Suprapubic skin (tissue), 4 donors: ENCODE results near the gene LYSMD4.

Experiments used
- POLR2A ChIP-seq, 2 donors: fragments of 450-650 bp; IDR thresholded peaks; one replicate each; pipeline ENCODE4 v1.6.1; 2017; ENCODE audit warnings: antibody characterized with exemption in 2 of 2, mild to moderate bottlenecking in 2 of 2, moderate library complexity in 2 of 2
- POLR2AphosphoS5 ChIP-seq, 3 donors: sonication (generic); formaldehyde crosslinking; IDR thresholded peaks; one replicate each; pipeline ENCODE4 v1.6.1; 2017; ENCODE audit warnings: antibody characterized with exemption in 3 of 3
- TF ChIP-seq, protein P1 (sequence below), 2 donors: fragments of 200-600 bp in 1 of 2; fragments of 450-650 bp in 1 of 2; sonication (generic) in 1 of 2; IDR thresholded peaks; one replicate each; pipeline ENCODE4 v1.5.1; 2016 to 2019; ENCODE audit warnings: antibody characterized with exemption in 2 of 2, mild to moderate bottlenecking in 1 of 2, moderate library complexity in 1 of 2

DNA sequence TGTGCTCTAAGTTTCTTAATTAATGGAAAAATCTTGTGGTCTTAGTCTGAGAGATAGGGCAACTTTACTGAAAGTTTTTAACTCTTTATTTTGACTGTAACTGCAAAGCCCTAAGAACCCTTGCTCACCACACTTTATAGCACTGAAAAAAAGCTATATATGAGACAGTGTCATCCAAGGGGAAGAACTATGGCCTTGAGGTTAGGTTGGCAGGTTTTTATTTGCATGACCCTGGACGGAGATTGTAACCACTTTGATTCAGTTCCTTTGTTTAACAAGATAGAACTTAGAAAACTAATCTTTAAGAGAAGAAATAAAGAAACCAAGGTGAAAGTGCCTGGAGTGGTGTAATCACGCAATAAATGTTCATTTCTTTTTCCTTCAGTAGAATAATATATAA lies 30.6 kb upstream of the LYSMD4 start:
- TF ChIP-seq POLR2AphosphoS5 (IDR thresholded peaks at IDR 0.05), result no peak
- TF ChIP-seq, protein P1, sequence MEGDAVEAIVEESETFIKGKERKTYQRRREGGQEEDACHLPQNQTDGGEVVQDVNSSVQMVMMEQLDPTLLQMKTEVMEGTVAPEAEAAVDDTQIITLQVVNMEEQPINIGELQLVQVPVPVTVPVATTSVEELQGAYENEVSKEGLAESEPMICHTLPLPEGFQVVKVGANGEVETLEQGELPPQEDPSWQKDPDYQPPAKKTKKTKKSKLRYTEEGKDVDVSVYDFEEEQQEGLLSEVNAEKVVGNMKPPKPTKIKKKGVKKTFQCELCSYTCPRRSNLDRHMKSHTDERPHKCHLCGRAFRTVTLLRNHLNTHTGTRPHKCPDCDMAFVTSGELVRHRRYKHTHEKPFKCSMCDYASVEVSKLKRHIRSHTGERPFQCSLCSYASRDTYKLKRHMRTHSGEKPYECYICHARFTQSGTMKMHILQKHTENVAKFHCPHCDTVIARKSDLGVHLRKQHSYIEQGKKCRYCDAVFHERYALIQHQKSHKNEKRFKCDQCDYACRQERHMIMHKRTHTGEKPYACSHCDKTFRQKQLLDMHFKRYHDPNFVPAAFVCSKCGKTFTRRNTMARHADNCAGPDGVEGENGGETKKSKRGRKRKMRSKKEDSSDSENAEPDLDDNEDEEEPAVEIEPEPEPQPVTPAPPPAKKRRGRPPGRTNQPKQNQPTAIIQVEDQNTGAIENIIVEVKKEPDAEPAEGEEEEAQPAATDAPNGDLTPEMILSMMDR (IDR thresholded peaks at IDR 0.05), result no peak
- TF ChIP-seq POLR2A (IDR thresholded peaks at IDR 0.05), result no peak
